COR-L47 (cell line): ENCODE results near the gene MYO18B.

Experiments
- DNase-seq: peaks from one replicate; lab custom pipeline; 2025; lab: John Stamatoyannopoulos, UW

The MYO18B gene

DNA sequence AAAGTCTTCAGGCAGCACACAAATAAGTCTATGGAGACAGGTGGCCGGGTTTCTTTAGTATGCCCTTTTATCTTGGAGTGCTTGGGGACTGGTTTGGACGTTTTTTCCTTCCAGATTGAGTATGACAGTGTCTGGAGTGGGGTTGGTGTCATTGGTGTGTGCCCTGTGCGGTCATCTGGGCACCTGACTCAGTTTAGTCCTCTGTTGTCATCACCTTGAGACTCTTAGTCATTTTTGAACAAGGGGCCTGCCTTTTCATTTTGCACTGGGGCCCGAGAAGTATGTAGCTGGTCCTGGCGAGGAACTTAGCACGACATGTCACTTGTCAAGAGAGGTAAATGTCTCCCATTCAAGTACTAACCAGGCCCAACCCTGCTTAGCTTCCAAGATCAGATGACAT lies 27.2 kb upstream of the MYO18B start:
- DNase-seq, result no peak

DNA sequence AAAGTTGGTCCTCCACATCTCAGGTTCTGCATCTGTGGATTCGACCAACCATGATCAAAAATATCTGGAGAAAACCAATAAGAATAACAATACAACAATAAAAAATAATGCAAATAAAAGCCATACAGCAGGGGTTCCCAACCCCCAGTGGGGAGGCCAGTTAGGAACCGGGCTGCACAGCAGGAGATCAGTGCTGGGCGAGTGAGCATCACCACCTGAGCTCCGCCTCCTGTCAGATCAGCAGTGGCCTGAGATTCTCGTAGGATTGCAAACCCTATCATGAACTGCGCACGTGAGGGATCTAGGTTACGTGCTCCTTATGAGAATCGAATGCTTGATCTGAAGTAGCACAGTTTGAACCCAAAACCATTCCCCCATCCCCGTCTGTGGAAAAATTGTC lies 25.4 kb upstream of the MYO18B start:
- no peak for DNase-seq

DNA sequence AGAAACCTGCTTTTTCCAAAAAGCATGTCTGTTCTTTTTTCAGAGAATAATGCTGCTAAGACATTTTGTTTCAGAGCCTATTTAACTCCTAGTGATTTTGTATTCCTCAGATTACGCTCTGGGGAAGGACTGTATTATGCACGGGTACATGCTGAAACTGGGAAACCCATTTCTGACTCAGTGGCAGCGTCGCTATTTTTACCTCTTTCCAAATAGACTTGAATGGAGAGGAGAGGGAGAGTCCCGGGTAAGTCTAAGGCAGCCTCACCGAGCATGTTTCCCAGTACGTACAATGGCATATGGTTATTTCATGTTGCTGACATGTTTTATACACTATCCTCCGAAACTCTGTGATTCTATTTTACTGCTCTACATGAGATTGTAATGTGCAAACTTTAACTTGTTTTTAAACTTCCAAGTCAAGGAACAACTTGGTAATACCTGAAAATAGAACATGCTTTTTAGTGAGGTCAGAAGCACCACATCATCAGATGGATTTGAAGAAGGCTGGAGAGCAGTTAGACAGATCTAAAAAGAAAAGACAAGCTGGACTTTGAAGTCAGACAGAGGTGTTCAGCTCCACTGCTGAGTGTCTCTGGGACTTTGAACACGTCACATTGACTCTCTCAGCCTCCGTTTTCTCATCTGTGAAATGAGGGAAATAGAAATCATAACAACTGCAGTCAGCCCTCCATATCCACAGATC lies 23.7 kb upstream of the MYO18B start:
- DNase-seq, result no peak

DNA sequence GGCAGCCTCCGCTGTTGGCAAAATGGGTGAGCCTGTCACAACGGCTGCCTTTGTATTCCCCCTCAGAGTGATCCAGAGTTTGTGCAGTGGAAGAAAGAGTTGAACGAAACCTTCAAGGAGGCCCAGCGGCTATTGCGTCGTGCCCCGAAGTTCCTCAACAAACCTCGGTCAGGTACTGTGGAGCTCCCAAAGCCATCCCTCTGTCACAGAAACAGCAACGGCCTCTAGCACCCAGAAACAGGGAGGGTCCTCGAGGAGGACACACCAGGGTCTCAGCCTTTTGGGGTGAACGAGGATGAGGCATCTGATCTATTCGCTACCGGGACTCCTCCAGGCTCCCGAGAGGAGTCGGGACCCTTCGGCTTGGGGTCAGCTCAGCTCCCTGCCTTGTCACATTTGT lies 19.8 kb upstream of the MYO18B start:
- DNase-seq, result no peak

DNA sequence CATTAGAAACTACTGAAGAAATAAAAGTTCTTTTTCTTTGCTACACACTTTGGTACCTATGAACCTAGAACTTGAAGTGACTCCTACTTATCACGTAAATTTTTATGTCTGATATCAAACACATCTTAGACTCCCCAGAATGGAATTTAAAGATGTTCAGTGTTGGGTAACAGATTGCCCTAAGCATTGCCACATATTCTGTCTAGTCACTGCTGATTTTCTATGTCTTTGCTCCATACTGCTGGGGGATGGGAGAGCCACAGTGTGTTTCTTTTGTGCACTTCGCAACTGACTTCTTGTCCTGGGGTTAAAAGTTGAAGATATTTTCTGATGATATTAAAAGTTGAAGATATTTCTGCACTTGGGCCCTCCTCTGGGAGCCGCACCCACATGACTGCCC lies 19.4 kb upstream of the MYO18B start:
- DNase-seq, result no peak

DNA sequence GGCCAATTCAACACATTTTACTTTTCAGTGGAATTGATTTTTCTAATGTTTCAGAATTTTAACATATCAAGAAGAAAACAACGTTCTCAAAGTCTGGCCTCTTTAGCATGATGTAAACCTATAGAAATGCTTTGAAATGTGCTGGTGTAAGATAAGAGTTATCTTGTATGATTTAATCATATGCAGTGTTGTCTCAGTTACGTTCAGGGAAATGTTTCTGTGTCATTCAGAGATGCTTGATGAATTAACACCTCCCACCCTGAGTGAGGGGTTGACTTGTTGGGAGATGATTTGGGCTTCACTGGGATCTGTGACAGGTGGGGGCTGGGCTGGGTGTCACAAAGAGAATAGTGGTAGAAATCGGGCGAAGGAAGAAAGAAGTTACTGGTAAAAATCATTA lies 15.7 kb upstream of the MYO18B start:
- no peak for DNase-seq

DNA sequence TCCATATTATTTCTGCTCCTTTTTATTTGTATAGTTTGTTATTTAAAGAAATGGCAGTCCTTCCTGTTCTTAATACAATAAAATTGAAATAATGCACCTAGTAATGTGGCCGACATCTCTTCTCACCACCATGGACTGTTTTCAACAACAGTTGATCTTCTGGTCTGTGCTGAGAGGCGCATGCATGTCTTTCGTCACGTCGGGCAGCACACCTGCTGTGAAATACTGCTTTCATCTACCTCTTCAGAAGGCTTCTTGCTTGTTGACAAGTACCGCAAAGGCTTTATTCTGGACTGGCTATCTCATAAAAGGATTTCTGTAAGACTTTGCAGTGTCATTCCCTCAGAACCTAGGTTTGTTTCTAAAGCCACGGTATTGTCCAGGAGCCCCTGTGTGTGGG lies 13.9 kb upstream of the MYO18B start:
- no peak for DNase-seq

DNA sequence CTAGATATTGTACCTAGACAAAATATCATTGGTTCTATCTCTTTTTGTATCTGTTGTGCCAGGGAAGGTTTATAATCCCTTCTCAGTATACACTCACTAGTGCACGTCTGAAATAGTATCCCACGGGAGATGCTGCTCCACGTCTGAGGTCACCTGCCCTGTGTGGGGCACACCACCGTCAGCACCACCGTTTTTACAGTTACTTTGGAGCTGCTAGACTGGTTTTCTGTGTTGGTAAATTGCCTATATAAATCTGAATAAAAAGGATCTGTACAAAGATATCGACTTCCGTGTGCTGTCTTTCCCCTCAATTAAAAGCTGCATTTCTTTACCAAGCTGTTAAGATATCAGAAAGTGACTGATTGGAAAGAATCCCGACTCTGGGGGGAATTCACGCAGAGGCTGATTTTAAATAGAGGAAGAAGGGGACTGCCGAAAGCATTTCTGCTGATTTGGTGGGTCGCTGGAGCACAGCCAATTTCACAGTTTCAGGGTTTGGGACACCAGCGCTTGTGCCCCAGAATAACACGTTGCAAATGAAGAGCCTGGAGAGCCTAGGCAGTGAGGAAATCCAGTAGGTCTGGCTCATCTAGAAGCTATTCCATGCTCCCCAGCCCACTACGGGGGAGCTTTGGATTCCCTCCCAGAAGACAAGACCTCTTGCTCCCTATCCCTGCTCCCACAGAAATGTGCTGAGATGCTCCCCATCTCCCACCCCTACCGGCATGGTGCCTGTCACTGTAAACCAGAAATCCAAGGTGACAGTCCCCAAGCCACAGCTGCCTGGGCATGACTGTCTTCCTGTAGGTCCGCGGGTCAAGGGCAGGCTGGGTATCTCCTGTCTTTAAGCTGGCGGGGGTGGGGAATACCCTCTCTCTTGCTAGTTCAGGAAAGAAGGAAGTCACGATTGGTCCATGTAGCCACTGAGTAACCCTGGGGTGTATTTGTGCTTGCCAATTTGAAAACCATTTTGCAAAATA lies 12.7 kb upstream of the MYO18B start:
- DNase-seq, result no peak

DNA sequence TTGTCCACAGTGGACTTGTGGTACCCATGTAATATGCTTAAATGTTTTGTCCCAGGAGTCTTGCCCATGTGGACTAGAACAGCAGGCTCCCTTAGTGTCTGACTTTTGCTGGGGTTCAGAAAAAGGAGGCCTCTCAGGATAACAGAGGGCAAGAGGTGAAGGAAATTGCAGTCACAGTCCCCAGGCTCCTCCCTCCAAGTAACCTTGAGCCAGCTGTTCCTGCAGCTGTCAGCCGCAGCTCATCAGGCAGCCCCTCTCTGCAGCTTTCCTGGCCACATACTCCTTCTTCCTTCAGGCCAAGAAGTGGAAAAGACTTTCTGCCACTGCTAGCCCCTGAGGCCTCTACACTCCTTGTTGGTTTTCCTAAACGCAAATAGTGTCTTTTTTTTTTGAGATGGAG lies 6.3 kb upstream of the MYO18B start:
- no peak for DNase-seq

DNA sequence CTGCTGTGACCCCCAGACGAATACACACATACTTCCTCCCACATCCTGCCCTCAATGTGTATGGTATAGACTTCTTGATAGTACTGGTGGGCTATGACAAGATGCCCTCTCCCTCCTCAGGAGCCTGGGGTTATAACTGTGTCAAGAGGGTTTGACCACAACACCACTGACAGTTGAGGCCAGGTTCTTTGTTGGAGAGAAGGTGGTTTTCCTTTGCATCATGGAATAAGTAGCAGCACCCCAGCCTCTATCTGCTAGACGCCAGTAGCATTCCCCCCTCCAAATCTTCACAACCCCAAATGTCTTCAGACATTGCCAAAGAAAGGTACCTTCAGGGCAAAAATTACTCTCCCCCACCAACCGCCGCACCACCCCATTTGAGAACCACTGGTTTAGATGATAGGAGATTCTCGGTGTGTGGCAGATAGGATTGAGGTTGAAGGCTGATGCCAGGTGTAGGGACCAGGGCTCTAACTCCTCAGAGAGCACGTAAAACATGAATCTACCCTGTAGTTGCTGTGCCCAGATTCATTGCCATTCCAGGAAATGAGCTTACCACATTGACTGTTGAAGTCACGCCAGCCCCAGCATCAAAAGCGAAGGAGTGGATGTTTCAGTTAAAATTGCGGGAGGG lies 5.5 kb upstream of the MYO18B start:
- no peak for DNase-seq

DNA sequence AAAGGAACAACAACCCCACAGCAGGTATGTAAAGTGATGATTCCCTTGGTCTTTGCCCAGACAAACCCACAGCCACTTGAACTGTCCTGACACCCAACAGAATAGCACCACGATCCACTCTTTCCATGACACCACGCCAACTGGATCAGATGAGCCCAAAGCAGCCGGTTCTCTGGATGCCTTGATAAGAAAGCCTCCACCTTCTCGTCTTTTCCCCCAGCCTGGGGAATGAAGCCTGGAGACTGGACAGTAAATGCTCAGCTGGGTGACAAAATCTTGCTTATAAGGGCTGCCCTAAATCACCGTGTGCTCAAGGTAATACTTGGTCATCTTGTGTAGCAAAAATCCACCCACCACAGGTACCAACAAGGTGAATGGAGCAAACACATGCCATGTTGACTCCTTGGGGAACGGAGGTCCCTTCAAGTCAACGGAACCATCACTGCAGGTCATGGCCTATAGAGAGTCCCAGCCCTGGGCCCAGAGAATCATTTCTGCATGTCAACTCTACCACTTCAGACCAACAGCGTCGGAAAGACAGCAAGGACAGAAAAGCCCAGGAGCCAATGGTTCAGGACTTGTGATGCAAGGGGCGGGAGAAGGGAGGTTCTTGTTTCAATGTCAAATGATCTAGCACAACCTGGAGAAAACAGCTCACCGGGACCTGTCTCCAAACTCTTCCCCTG lies 2.2 kb upstream of the MYO18B start:
- no peak for DNase-seq

DNA sequence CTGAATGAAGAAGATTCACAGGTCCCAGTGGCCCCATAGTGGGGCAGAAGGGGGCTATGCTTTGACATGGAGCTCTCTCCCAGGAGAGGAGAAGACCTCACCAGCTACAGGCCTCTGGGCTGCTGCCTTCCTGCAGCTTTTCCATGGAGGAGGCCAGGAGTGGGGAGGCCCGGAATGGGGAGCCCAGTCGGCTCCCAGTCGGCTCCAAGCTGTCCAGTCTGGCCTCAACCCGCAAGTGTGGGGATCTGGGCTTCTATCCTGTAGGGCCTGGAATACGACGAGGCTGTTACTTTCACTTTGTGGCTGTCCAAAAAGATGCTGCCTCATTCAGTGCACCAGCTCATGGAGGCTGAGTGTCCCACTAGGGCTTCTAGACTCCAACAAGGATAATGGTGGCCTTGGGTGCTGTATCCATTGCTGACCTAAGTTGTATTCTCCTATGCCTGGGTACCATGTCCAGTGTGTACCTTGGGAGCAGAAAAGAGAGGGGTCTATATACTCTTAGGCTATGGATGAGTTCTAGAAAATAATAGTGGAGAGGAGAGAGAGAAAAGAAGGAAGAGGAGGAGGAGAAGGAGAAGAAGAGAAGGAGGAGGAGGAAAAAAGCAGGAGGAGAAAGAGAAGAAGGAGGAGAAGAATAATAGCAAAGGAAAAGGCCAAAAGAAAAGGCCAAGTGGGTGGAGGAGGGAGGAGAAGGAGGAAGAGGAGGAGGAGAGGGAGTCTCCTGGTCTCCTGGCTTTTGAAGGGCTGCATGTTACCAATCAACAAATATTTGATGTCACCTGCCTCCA lies 1.1 kb downstream of the MYO18B start:
- DNase-seq, result no peak

DNA sequence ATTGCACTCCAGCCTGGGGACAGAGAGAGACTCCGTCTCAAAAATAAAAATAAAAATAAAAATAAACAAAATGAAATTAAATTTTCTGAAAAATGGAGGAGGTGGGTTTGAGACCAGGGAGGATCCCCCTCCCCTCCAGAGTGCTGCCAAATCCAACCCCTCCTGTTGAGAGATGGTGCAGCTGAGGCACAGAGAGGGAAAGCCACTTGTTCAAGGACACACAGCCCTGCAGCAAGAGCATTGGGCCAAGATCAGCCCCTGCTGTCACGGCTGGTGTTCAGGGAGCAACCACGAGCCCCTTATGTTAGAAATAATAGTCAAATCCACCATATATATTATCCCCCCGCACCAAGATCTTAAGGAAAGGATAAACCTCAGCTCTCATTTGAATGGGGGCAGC lies 2.7 kb downstream of the MYO18B start:
- DNase-seq, result no peak

DNA sequence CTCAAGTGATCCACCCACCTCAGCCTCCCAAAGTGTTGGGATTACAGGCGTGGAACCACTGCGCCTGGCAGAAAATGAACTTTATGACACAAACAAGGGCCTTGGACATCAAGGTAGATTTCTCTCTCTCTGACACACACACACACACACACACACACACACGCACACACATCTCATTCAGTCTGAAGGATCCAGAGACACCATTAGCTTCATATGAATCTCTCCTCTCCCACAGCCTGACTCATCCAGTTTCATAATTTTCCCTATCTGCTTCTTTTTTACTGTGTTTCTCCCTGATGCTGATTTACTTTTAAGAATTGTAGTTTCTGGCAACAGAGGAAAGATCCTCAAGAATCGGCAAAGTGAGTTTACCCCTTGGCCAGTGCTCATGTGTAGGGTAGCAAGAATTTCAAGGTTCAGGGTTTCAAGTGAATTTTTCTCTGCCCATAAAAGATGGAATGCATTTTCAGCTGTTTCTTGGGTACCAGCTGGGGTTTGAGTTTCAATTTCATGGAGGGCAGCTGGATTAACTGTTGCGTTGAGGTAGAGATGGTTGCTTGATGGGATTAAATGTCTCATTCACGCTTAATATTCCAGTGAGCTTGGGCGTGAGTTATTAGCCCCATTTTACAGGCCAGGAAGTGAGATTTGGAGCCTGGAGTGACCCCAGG lies 3.5 kb downstream of the MYO18B start:
- DNase-seq, result no peak

DNA sequence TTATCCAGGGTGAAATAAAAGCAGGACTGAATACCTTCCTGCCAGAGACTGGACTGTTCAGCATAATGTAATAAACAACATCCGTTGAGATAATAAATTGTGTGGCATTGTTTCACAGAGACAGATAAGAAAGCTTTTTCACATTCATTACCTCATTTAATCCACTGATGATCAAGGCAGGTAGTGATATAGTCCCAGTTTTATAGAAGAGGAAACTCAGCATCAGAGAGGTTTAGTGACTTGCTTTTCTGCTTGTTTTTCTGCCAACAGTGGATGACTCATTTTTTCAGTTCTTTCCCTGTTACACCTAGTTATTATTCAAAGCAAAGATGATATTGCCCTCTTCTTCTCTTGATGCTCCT lies 4.0 kb downstream of the MYO18B start:
- no peak for DNase-seq

DNA sequence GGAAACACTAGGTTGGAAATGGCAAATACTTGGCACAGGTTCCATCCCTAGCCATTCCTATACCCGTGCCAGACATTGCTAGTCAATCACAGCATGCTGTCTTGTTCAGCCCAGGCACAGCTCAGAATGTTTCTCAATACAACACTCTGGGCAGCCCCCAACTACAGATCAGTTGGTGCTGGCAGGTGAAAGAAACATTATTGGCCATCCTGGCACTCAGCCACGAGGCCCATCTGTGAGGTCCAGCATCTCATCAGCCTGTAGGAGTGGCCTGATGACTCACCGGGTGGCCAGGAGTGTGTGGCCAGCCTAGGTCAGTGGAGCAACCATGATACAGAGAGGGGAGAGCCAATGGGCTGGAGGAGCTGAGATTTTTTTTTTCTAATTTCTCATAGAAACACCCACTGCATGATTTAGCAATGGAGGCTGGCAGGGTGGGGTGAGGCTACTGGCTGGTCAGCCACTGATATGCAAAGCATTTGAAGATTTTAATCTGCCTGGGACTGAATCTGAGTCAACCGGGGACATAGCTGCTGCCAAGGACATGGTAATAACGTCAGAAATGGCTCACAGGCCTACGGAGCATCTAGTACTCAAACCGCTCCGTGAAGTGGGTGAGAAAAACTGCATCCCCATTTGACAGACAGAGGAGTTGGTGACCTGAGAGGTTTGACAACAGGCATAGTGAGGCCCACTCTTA lies 5.4 kb downstream of the MYO18B start:
- peak; percentile 32 for DNase-seq

DNA sequence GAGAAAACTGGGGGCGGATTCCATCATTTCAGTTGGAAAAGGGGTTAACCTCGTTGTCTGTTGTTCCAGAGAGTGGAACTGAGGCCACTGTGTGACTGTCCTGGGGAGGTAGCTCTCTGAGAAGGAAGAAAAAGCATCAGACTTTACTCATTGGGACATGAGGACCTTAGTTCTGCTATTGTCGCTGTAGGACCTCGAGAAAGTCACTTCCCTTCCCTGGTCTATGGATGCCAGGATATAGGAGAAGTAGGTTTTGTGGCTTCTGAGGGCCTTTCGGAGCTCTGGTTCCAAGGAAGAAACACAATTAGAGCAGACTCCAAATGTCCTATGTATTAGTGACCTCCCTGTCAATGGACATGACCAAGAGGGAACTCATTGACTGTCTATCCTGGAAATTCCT lies 6.2 kb downstream of the MYO18B start:
- no peak for DNase-seq

DNA sequence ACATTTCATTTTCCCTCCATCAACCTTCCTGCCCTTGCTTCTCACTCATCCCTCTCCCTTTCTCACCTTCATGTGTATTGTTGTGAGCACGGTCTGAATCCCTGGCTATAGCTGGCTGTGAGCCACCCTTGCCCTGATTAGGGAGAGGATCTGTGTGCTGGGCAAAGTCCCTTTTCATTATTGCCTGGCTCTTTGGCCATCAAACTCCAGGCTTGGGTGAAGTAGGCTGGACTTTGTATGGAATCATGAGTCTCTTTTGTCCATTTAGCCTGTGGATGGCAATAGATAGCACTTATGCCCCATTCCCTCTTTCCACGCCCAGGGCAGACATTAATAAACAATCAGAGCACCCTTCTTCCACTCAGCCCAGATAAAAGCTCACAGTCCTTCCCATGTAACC lies 6.7 kb downstream of the MYO18B start:
- no peak for DNase-seq

DNA sequence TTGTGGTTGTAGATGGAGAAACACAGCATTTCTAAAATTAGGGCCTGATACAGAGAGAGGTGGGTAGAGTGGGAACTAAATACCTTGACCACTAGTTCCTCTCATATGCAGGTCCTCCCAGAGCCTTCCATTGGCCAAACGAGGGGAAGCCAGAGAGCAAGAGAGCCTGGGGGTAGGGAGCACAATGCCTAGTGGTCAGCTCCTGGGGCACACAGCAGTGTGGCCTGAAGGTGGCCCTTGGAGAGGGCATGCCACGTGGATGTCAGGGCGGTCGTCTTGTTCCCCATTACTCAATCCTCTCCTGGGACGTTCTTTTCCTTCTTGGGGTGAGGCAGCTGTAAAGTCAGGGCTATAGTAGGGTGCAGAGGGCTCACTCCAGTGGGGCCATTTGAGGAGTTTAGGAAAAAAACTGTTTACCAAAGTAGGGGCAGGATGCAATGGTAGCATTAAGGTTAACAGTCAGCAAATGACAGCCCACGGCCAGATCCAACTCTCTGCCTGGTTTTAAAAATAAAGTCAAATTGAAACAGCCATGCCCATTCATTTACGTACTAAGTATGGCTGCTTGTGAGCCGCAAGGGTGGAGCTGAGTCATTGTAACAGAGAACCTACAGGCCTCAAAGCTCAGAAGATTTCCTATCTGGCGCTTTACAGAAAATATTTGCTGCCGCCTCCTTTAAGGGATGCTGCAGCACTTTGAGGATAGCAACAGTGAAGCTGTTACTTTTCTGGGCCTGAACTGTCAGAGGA lies 7.6 kb downstream of the MYO18B start:
- DNase-seq, result no peak
